Psoas muscle (tissue), 8 donors: Measurements from ENCODE around the gene KAT2A. TPM values are rescaled to one million over a fixed set of nuclear protein-coding genes. Genes with fewer than 3 reads are reported as not detected.
A peak's percentile ranks its signal among the peaks of the same experiment; 100 is the strongest.

Experiments
- ATAC-seq, 4 donors: fragments of 200-7000 bp; cut with Tn5 transposase; one replicate each; pipeline ENCODE4 v1.9.1; 2020; ENCODE audit warnings: moderate library complexity in 3 of 4, mild to moderate bottlenecking in 2 of 4
- DNase-seq, 2 donors: peaks; one replicate each; pipeline ENCODE4 v3.0.0-alpha.2; 2020
- H3K27ac ChIP-seq: fragments of 200-600 bp; one replicate; pipeline ENCODE4 v1.8.0; 2022
- H3K27me3 ChIP-seq, 3 donors: fragments of 200-600 bp in 1 of 3; one replicate each; pipeline versions ENCODE4 v1.6.1 to v1.8.0; 2013 to 2022; ENCODE audit warnings: low read length in 2 of 3, mild to moderate bottlenecking in 2 of 3, moderate library complexity in 1 of 3; ENCODE audit not compliant: insufficient read depth in 3 of 3
- H3K36me3 ChIP-seq, 2 donors: fragments of 200-600 bp in 1 of 2; one replicate each; pipeline versions ENCODE4 v1.6.1 to v1.8.0; 2013 to 2022; ENCODE audit warnings: low read depth in 1 of 2, mild to moderate bottlenecking in 1 of 2, moderate library complexity in 1 of 2; ENCODE audit not compliant: insufficient read depth in 1 of 2
- H3K4me1 ChIP-seq: fragments of 200-600 bp; one replicate; pipeline ENCODE4 v1.8.0; 2022
- H3K4me3 ChIP-seq: fragments of 200-600 bp; one replicate; pipeline ENCODE4 v1.8.0; 2022; ENCODE audit warnings: mild to moderate bottlenecking
- H3K9me3 ChIP-seq: fragments of 200-600 bp; one replicate; pipeline ENCODE4 v1.8.0; 2022
- CTCF ChIP-seq: fragments of 200-600 bp; IDR thresholded peaks from one replicate; pipeline ENCODE4 v1.8.0; 2022; ENCODE audit warnings: antibody characterized with exemption
- WGBS, 3 donors: extraction: QIAGEN DNeasy Blood & Tissue Kit; methylation state at CpG; one replicate each; pipeline versions ENCODE4 v1.1.6 to v1.1.7; 2013; 5-methylcytosine and 5-hydroxymethylcytosine counted together
- intact Hi-C, 2 donors: fragments of 100-400 bp; cut with DNase I; formaldehyde crosslinking; loops; one replicate each; pipeline versions ENCODE4 v1.11.0 to v1.14.2; 2022
- polyA plus RNA-seq, 3 donors: library from polyadenylated mRNA; stranded (reverse); fragments of 200-250 nt; gene quantifications; one replicate each; pipeline ENCODE4 v1.2.3, GENCODE V29; 2013
- total RNA-seq, 4 donors: library from RNA; stranded (reverse); fragmentation: NEBNext Ultra II Directional in 2 of 4; extraction: Animal tissue kit (Norgen Biotek cat#: 25700) in 2 of 4; gene quantifications; one replicate each; pipeline versions ENCODE4 v1.2.1 to v1.2.4, GENCODE V29; 2021 to 2023
- donor health status: healthy with polysubstance abuse.
- donor health status: DM: no; HTN: no; CAD: no; lungs with moderate emphysema.
- donor health status: Bipolar disorder and iron deficiency.
- donor health status: healthy.
- donor health status: DM: yes; HTN: yes; CAD: no.
- donor health status: DM: no; HTN: no; CAD: no.
- donor health status: DM: no; HTN: no; CAD: no.
- donor health status: DM: yes; HTN: yes; CAD: no.

Gene KAT2A
- total and polyA plus RNA-seq, 7 donors = 12.3 to 35.3 (median 20.9) TPM

DNA sequence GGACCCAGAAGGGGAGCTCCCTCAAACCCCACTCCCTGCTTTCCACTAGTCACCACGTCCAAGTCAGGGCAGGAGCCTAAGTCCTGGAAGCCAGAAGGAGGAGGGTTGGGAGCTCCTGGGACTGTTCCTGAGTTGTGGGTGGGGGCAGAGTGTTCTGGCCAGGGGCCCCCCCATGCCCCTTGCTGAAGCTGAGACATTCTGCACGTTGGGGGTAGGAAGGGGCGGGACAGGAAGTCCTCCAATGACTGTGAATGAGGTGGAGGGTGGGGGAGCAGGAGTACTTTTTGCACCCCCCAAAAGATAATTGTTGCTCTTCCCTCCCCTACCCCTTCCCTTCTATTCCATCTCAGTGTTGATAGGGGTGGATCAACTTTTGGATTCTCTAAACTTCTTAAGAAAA is 49.4 kb downstream of the KAT2A start:
- no peak for TF ChIP-seq CTCF
- Histone ChIP-seq H3K27me3 (no peaks in the 10 kb centered on the region), H3K27ac (no peak overlapping the region), H3K9me3 (no peaks in the 10 kb centered on the region), H3K4me3 (peak overlapping the region; percentile 64), H3K36me3 (no peaks in the 10 kb centered on the region), H3K4me1 (peaks cover 11% of the 10 kb centered on the region)
- intact Hi-C loops = no loop called here
- WGBS, 3 donors = 35 to 39% (median 36%) methylated on average over 3 of the region's 3 CpGs
- ATAC-seq = no peak
- DNase-seq = no peak

DNA sequence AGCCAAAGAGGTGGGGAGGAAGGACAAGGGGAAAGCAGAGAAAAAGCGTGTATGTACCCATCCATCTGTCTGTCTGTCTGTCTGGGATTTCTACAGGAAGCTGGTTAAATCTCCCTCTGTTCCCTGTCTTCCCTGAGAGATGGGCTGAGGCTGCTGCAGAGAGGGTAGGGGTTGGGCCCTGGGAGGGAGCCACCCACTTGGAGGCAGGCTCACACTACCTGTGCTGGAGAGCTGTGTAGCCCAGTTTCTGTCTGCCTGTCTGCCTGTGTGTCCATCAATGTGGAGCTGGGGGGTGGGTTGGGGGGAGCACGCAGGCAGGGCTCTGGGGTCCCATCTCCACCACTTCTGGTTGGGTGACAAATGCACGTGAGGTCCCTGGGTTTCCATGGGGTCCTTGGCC is 52.2 kb downstream of the KAT2A start:
- peak overlapping the region; percentile 80 for H3K27ac ChIP-seq
- TF ChIP-seq CTCF = no peak
- peaks cover 11% of the 10 kb centered on the region for H3K4me1 ChIP-seq
- DNase-seq (no peak), ATAC-seq (no peak)
- 83 to 90% (median 85%) methylated on average over 3 of the region's 3 CpGs for WGBS, 3 donors
- no peaks in the 10 kb centered on the region for H3K9me3 ChIP-seq
- intact Hi-C loops = loop anchor here in 1 of 2 donors (5.0 kb wide), 1 partner anchor 48 kb away; no protein-coding TSS in a partner anchor
- no peaks in the 10 kb centered on the region for H3K36me3 ChIP-seq
- no peak overlapping the region for H3K4me3 ChIP-seq
- H3K27me3 ChIP-seq = no peaks in the 10 kb centered on the region

DNA sequence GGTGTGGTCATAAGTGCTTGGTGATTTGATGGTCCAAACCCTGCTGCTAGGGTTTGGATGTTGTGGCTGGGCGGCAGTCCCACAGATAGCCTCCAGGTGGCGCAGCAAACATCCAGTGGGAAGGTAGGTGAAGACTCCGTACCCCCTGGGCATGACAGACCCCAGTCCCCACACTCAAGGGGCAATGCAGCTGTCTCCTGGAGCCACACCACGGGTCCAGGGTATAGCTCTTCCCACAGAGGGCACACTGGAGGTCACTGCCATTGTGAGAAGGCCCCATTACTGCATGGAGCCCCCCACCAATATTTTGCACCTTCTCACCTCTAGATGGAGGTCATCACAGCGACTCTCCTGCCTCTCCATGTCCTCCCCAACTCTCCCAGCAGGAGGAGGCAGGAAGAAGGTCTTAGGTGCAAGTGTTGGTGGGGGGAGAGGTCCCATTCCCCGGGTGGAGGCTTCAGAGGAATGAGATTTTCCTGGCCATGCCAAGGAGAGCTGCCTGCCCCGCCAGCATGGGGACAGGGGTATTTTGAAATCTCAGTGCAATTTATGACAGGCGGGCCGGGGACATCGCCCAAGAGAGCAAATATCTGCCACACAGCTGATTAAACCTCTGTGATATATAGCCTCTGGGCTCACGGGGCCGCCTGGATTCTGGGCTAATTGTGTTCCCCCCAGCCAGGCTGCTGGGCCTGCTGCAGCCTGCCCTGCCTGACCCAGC is 53.6 kb downstream of the KAT2A start:
- intact Hi-C loops = loop anchor here (1.0 to 5.0 kb wide), 2 partner anchors 34 to 50 kb away; no protein-coding TSS in a partner anchor
- Histone ChIP-seq H3K4me3 (no peak overlapping the region), H3K9me3 (no peaks in the 10 kb centered on the region), H3K36me3 (no peaks in the 10 kb centered on the region), H3K4me1 (peaks cover 21% of the 10 kb centered on the region), H3K27me3 (no peaks in the 10 kb centered on the region), H3K27ac (peak overlapping the region; percentile 80)
- TF ChIP-seq CTCF = peak; percentile 96
- peak; percentile 65 to 90 for DNase-seq
- 12 to 16% (median 14%) methylated on average over 12 of the region's 12 CpGs for WGBS, 3 donors
- peak; percentile 61 to 87 (median 86) for ATAC-seq

DNA sequence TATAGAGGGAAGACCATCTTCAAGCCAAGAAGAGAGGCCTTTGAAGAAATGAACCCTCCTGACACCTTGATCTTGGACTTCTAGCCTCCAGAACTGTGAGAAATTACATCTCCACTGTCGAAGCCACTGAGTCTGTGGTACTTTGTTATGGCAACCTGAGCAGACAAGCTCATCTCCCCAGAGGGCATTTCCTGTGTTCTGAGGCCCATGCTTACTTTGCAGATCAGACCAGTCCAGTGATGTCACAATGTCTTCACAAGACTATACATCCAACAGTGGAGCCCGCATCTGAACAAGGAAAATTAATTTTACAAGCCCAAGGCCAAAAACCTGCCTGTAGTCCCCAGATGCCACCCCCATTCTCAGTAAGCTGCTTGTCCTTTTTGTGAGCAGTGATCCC is 56.0 kb downstream of the KAT2A start:
- WGBS, 3 donors = 71 to 87% (median 80%) methylated on average over 2 of the region's 2 CpGs
- Histone ChIP-seq H3K4me3 (no peak overlapping the region), H3K4me1 (peaks cover 21% of the 10 kb centered on the region), H3K27ac (no peak overlapping the region), H3K36me3 (no peaks in the 10 kb centered on the region), H3K9me3 (no peaks in the 10 kb centered on the region), H3K27me3 (no peaks in the 10 kb centered on the region)
- intact Hi-C loops = loop anchor here in 1 of 2 donors (5.0 kb wide), 1 partner anchor 52 kb away; no protein-coding TSS in a partner anchor
- DNase-seq (no peak), ATAC-seq (no peak)
- TF ChIP-seq CTCF = no peak

Other genes starting within 250 kb of the KAT2A start
- gene ACLY, start 202.4 kb downstream of the KAT2A start, total RNA-seq = 10 to 100 TPM; 18.6 to 24.1 (median 21.5) TPM
- gene ACLY, start 202.4 kb downstream of the KAT2A start, polyA plus RNA-seq = 10 to 100 TPM; 10.5 to 20.5 (median 17.9) TPM
- under 1 TPM in 2 of 4 donors, not detected in 2; 0.17 to 0.32 TPM for gene ODAD4, start 190.8 kb downstream of the KAT2A start, total RNA-seq
- gene ODAD4, start 190.8 kb downstream of the KAT2A start, polyA plus RNA-seq = under 1 TPM; 0.31 to 0.99 (median 0.63) TPM
- gene CNP, start 154.6 kb downstream of the KAT2A start, total RNA-seq = 10 to 100 TPM; 21.0 to 26.8 (median 22.9) TPM
- 10 to 100 TPM; 17.6 to 22.6 (median 21.2) TPM for gene CNP, start 154.6 kb downstream of the KAT2A start, polyA plus RNA-seq
- gene DNAJC7, start 103.9 kb downstream of the KAT2A start, total RNA-seq = 100 to 1,000 TPM in 1 of 4 donors, 10 to 100 TPM in 3; 66.3 to 102 (median 76.9) TPM
- gene DNAJC7, start 103.9 kb downstream of the KAT2A start, polyA plus RNA-seq = 100 to 1,000 TPM in 1 of 3 donors, 10 to 100 TPM in 2; 85.4 to 142 (median 93.3) TPM
- 10 to 100 TPM; 35.0 to 46.8 (median 39.4) TPM for gene NKIRAS2, start 101.3 kb downstream of the KAT2A start, total RNA-seq
- gene NKIRAS2, start 101.3 kb downstream of the KAT2A start, polyA plus RNA-seq = 10 to 100 TPM; 41.5 to 81.1 (median 43.1) TPM
- 1 to 10 TPM in 2 of 4 donors, under 1 TPM in 2; 0.56 to 1.2 (median 0.82) TPM for gene C17orf113, start 70.8 kb downstream of the KAT2A start, total RNA-seq
- gene C17orf113, start 70.8 kb downstream of the KAT2A start, polyA plus RNA-seq = under 1 TPM; 0.08 to 0.22 (median 0.12) TPM
- gene ZNF385C, start 22.9 kb downstream of the KAT2A start, total RNA-seq = 1 to 10 TPM in 3 of 4 donors, under 1 TPM in 1; 0.50 to 9.2 (median 1.1) TPM
- under 1 TPM; 0.22 to 0.36 (median 0.32) TPM for gene ZNF385C, start 22.9 kb downstream of the KAT2A start, polyA plus RNA-seq
- gene DHX58, start 8.7 kb downstream of the KAT2A start, total RNA-seq = 1 to 10 TPM; 2.0 to 4.2 (median 3.1) TPM
- 1 to 10 TPM; 1.3 to 2.8 (median 2.0) TPM for gene DHX58, start 8.7 kb downstream of the KAT2A start, polyA plus RNA-seq
- gene HSPB9, start 1.4 kb upstream of the KAT2A start, total RNA-seq = under 1 TPM in 1 of 4 donors, not detected in 3; 0.43 TPM
- gene HSPB9, start 1.4 kb upstream of the KAT2A start, polyA plus RNA-seq = under 1 TPM in 2 of 3 donors, not detected in 1; 0.03 to 0.53 TPM
- 10 to 100 TPM; 27.3 to 43.2 (median 38.7) TPM for gene RAB5C, start 33.6 kb upstream of the KAT2A start, total RNA-seq
- 10 to 100 TPM; 41.5 to 70.9 (median 60.0) TPM for gene RAB5C, start 33.6 kb upstream of the KAT2A start, polyA plus RNA-seq
- under 1 TPM in 3 of 4 donors, not detected in 1; 0.08 to 0.17 (median 0.11) TPM for gene KCNH4, start 59.8 kb upstream of the KAT2A start, total RNA-seq
- gene KCNH4, start 59.8 kb upstream of the KAT2A start, polyA plus RNA-seq = under 1 TPM in 2 of 3 donors, not detected in 1; 0.01 to 0.03 TPM
- not detected for gene HCRT, start 64.1 kb upstream of the KAT2A start, total RNA-seq
- gene HCRT, start 64.1 kb upstream of the KAT2A start, polyA plus RNA-seq = not detected
- gene GHDC, start 73.1 kb upstream of the KAT2A start, total RNA-seq = 1 to 10 TPM; 4.7 to 9.4 (median 7.0) TPM
- gene GHDC, start 73.1 kb upstream of the KAT2A start, polyA plus RNA-seq = 10 to 100 TPM in 1 of 3 donors, 1 to 10 TPM in 2; 6.8 to 11.5 (median 8.8) TPM
- 10 to 100 TPM; 68.8 to 90.1 (median 81.6) TPM for gene STAT5B, start 155.0 kb upstream of the KAT2A start, total RNA-seq
- gene STAT5B, start 155.0 kb upstream of the KAT2A start, polyA plus RNA-seq = 10 to 100 TPM; 15.9 to 61.3 (median 40.2) TPM
- 10 to 100 TPM; 17.3 to 31.5 (median 23.9) TPM for gene STAT5A, start 167.1 kb upstream of the KAT2A start, total RNA-seq
- gene STAT5A, start 167.1 kb upstream of the KAT2A start, polyA plus RNA-seq = 10 to 100 TPM in 2 of 3 donors, 1 to 10 TPM in 1; 8.1 to 12.5 (median 10.5) TPM